ENCODE measurements around the gene PEX1. TPM values are rescaled to one million over a fixed set of nuclear protein-coding genes. Genes with fewer than 3 reads are reported as not detected.
"Not testable (repeated sequence)": the region's sequence is repeated elsewhere in the genome, so short reads cannot be mapped to it uniquely, and the experiment has no call there.

The PEX1 gene
- total and polyA plus RNA-seq, 3 donors from 2014 or later = 20.4 to 29.4 (median 27.4) TPM

- Histone ChIP-seq H3K4me3 (no peak overlapping the region), H3K36me3 (ENCODE audit: low read depth, missing control alignments) (no peaks in the 10 kb centered on the region), H3K27ac (no peak overlapping the region), H3K27me3 (no peaks in the 10 kb centered on the region), H3K4me1 (no peaks in the 10 kb centered on the region), H3K9me3 (no peaks in the 10 kb centered on the region)
- intact Hi-C loops (cut with DNase I; ENCODE audit: low total_unique reads) = no loop called here
- 76 to 91% methylated on average over 2 of the region's 2 CpGs for WGBS, 2 donors
- DNase-seq = no peak
- TF ChIP-seq CTCF (IDR thresholded peaks at IDR 0.05) = no peak
- no peak for TF ChIP-seq POLR2A (IDR thresholded peaks at IDR 0.05)
These were observed 42.9 kb downstream of the PEX1 start for GRCh38 chr7:92485267-92485892.

GRCh38 chr7:92484226-92484625 lies 44.1 kb downstream of the PEX1 start:
- H3K27ac ChIP-seq; intact Hi-C loops (cut with DNase I; ENCODE audit: low total_unique reads); H3K4me3 ChIP-seq; DNase-seq; H3K9me3 ChIP-seq; H3K27me3 ChIP-seq; H3K36me3 ChIP-seq (ENCODE audit: low read depth, missing control alignments); H3K4me1 ChIP-seq: not testable (repeated sequence)
- 94 to 95% methylated on average over 6 of the region's 6 CpGs for WGBS, 2 donors

- DNase-seq; H3K27ac ChIP-seq; intact Hi-C loops (cut with DNase I; ENCODE audit: low total_unique reads); H3K4me3 ChIP-seq; H3K27me3 ChIP-seq; H3K4me1 ChIP-seq; H3K36me3 ChIP-seq (ENCODE audit: low read depth, missing control alignments); H3K9me3 ChIP-seq: not testable (repeated sequence)
- WGBS, 2 donors = 63 to 85% methylated on average over 6 of the region's 6 CpGs
These were observed 44.7 kb downstream of the PEX1 start for GRCh38 chr7:92483624-92484023.

- intact Hi-C loops (cut with DNase I; ENCODE audit: low total_unique reads); H3K27ac ChIP-seq; H3K9me3 ChIP-seq; H3K4me1 ChIP-seq; DNase-seq; H3K27me3 ChIP-seq; H3K36me3 ChIP-seq (ENCODE audit: low read depth, missing control alignments); H3K4me3 ChIP-seq: not testable (repeated sequence)
- 93 to 95% methylated on average over 4 of the region's 4 CpGs for WGBS, 2 donors
These were observed 49.2 kb downstream of the PEX1 start for GRCh38 chr7:92479146-92479545.

GRCh38 chr7:92478711-92479110 lies 49.6 kb downstream of the PEX1 start:
- no peak for TF ChIP-seq CTCF (IDR thresholded peaks at IDR 0.05)
- Histone ChIP-seq H3K4me1 (no peaks in the 10 kb centered on the region), H3K27me3 (no peaks in the 10 kb centered on the region), H3K9me3 (no peaks in the 10 kb centered on the region), H3K27ac (no peak overlapping the region), H3K4me3 (no peak overlapping the region), H3K36me3 (ENCODE audit: low read depth, missing control alignments) (no peaks in the 10 kb centered on the region)
- DNase-seq = no peak
- intact Hi-C loops (cut with DNase I; ENCODE audit: low total_unique reads) = no loop called here
- WGBS, 2 donors = 87 to 91% methylated on average over 4 of the region's 4 CpGs

GRCh38 chr7:92478095-92478494 lies 50.2 kb downstream of the PEX1 start:
- Histone ChIP-seq H3K9me3 (no peaks in the 10 kb centered on the region), H3K27ac (no peak overlapping the region), H3K27me3 (no peaks in the 10 kb centered on the region), H3K4me3 (no peak overlapping the region), H3K36me3 (ENCODE audit: low read depth, missing control alignments) (no peaks in the 10 kb centered on the region), H3K4me1 (no peaks in the 10 kb centered on the region)
- DNase-seq = no peak
- WGBS, 2 donors = 79 to 92% methylated on average over 9 of the region's 9 CpGs
- intact Hi-C loops (cut with DNase I; ENCODE audit: low total_unique reads) = no loop called here
- TF ChIP-seq POLR2A (IDR thresholded peaks at IDR 0.05) (no peak), CTCF (IDR thresholded peaks at IDR 0.05) (no peak)

- H3K27me3 ChIP-seq; intact Hi-C loops (cut with DNase I; ENCODE audit: low total_unique reads); H3K4me3 ChIP-seq; H3K4me1 ChIP-seq; H3K9me3 ChIP-seq; DNase-seq; H3K27ac ChIP-seq; H3K36me3 ChIP-seq (ENCODE audit: low read depth, missing control alignments): not testable (repeated sequence)
- 91 to 98% methylated on average over 10 to 11 of the region's 11 CpGs for WGBS, 2 donors
These were observed 50.6 kb downstream of the PEX1 start, which contains the start of gene ERVW-1 for GRCh38 chr7:92477681-92478080. TSS of gene ERVW-1 (minus strand) at chr7:92477946. CDS start at chr7:92470381, 7,565 bp downstream.

- H3K36me3 ChIP-seq (ENCODE audit: low read depth, missing control alignments) = not testable (repeated sequence)
These were observed 52.3 kb downstream of the PEX1 start for GRCh38 chr7:92475851-92476590.

GRCh38 chr7:92475261-92475770 lies 53.0 kb downstream of the PEX1 start:
- H3K9me3 ChIP-seq; H3K27me3 ChIP-seq; intact Hi-C loops (cut with DNase I; ENCODE audit: low total_unique reads); H3K4me3 ChIP-seq; H3K36me3 ChIP-seq (ENCODE audit: low read depth, missing control alignments); H3K27ac ChIP-seq; DNase-seq; H3K4me1 ChIP-seq: not testable (repeated sequence)
- WGBS, 2 donors = 89 to 91% methylated on average over 12 of the region's 12 CpGs

More at GRCh38 chr7:92475851-92476590, 52.3 kb downstream of the PEX1 start:
- intact Hi-C loops (cut with DNase I; ENCODE audit: low total_unique reads); DNase-seq; H3K27me3 ChIP-seq; H3K4me1 ChIP-seq; H3K9me3 ChIP-seq; H3K27ac ChIP-seq; H3K4me3 ChIP-seq: not testable (repeated sequence)
- WGBS, 2 donors = 91 to 93% methylated on average over 11 of the region's 11 CpGs

Measured in testis (tissue), 3 donors.